Effector memory CD4-positive, alpha-beta T cell (primary cell): ENCODE data around the gene HSPA2.

ENCODE experiments used
- DNase-seq, 3 donors: peaks; one replicate each; pipeline ENCODE4 v3.0.0-alpha.2; 2020
- H3K27ac ChIP-seq: 2 replicates; pipeline ENCODE4 v1.7.0; 2013; ENCODE audit warnings: mild to moderate bottlenecking, low read length, moderate library complexity; ENCODE audit not compliant: insufficient read depth, poor library complexity, severe bottlenecking
- H3K27me3 ChIP-seq: replicated peaks from 2 replicates; pipeline ENCODE4 v1.7.0; 2013; ENCODE audit warnings: mild to moderate bottlenecking, low read length; ENCODE audit not compliant: insufficient read depth, control insufficient read depth, poor library complexity, severe bottlenecking
- H3K36me3 ChIP-seq: 2 replicates; pipeline ENCODE4 v1.7.0; 2013; ENCODE audit warnings: mild to moderate bottlenecking, low read length, moderate library complexity; ENCODE audit not compliant: control insufficient read depth, insufficient read depth
- H3K4me1 ChIP-seq: 2 replicates; pipeline ENCODE4 v1.7.0; 2013; ENCODE audit warnings: low read length, mild to moderate bottlenecking; ENCODE audit not compliant: control insufficient read depth, insufficient read depth, poor library complexity, severe bottlenecking
- H3K4me3 ChIP-seq: 2 replicates; pipeline ENCODE4 v1.7.0; 2013; ENCODE audit warnings: low read length, low read depth, mild to moderate bottlenecking; ENCODE audit not compliant: insufficient read depth, poor library complexity, severe bottlenecking
- H3K9me3 ChIP-seq: 2 replicates; pipeline ENCODE4 v1.7.0; 2013; ENCODE audit warnings: mild to moderate bottlenecking, low read length, moderate library complexity; ENCODE audit not compliant: control insufficient read depth

HSPA2 gene

DNA sequence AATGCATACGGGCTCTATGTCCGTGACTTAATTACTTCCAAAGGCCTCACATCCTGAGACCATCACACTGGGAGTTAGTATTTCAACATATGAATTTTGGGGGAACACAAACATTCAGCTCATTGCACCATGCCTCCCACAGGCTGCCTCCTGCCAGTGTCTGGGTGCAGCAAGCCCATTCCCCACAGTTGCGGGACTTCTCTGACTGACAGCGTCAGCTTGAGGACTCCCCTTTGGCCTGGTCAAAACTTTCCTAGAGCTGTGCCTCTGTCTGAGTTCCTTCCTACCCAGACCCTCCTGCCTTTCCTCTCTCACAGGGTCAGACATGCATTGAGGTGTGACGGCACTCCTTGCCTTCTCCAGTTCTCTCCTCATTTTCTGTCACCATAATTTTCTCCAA is 36.7 kb downstream of the HSPA2 start:
- no peak overlapping the region for H3K4me3 ChIP-seq

DNA sequence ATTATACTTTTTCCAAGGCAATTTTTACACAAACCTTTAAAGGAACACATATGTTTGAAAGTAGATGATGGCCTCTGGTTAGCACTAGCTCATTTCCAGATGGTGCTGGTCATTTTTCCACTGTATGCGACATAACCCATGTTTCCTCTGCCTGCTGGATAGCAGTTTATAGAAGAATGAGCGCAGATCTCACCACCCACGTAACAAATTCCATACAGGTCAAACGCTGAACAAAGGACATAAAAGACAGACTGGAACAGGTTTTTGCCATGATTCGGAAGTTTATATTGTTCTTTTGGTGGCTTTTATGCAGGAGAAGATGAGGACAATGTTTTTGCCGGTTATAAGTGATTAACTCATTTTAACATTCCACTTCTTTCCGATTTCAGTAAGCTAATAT is 39.9 kb downstream of the HSPA2 start:
- Histone ChIP-seq H3K4me3 (no peak overlapping the region), H3K27me3 (no peaks in the 10 kb centered on the region), H3K4me1 (no peaks in the 10 kb centered on the region), H3K27ac (no peak overlapping the region), H3K36me3 (no peaks in the 10 kb centered on the region), H3K9me3 (no peaks in the 10 kb centered on the region)
- DNase-seq, result no peak

More for the DNA sequence above, 36.7 kb downstream of the HSPA2 start:
- Histone ChIP-seq H3K4me1 (no peaks in the 10 kb centered on the region), H3K27ac (no peak overlapping the region), H3K36me3 (no peaks in the 10 kb centered on the region), H3K27me3 (no peaks in the 10 kb centered on the region), H3K9me3 (no peaks in the 10 kb centered on the region)
- DNase-seq, result no peak

DNA sequence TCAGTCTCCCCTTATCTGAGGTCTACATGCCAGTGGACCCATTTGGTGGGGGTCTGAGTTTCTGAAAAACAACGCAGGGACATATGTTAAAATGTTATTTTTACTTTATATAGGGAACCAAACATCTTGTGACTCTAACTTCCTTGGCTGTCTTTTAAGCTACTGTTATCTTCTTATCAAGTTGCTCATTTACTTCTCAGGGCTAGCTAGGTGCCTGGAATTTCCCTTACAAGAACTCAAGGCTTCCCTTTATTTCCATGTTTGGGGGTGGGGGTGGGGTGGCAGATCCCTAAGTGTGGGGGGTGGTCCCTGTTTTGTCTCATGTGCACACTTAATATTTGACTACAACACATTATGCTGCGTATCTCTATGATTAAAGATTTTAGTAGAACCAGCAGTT is 40.8 kb downstream of the HSPA2 start:
- DNase-seq, result no peak
- Histone ChIP-seq H3K27me3 (no peaks in the 10 kb centered on the region), H3K36me3 (no peaks in the 10 kb centered on the region), H3K27ac (no peak overlapping the region), H3K9me3 (no peaks in the 10 kb centered on the region), H3K4me1 (no peaks in the 10 kb centered on the region), H3K4me3 (no peak overlapping the region)

DNA sequence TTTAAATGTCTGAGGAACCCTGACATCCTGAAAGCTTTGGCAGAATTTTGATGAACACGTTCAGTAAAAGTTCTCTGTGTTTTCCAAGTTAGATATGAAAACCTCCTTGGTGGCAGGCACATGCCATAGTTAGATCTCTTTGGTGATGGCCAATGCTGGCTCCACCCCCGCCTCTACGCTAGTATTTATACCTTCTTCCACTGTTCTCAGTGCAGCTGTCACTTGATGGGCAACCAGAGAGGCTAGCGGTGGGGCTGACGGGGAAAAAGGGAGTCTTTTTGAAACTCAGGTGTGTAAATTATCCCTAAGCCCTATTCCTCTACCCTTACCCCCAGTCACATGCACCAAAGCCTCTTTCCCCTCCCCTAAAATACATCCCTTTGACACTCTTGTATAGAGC is 41.3 kb downstream of the HSPA2 start:
- H3K4me3 ChIP-seq, result no peak overlapping the region
- no peak overlapping the region for H3K27ac ChIP-seq
- no peaks in the 10 kb centered on the region for H3K9me3 ChIP-seq
- H3K27me3 ChIP-seq, result no peaks in the 10 kb centered on the region
- H3K4me1 ChIP-seq, result no peaks in the 10 kb centered on the region
- no peak for DNase-seq
- no peaks in the 10 kb centered on the region for H3K36me3 ChIP-seq

GRCh38 chr14:64584190-64584589 is 43.6 kb downstream of the HSPA2 start:
- no peaks in the 10 kb centered on the region for H3K27me3 ChIP-seq
- no peak for DNase-seq
- no peaks in the 10 kb centered on the region for H3K36me3 ChIP-seq
- no peak overlapping the region for H3K27ac ChIP-seq
- no peaks in the 10 kb centered on the region for H3K9me3 ChIP-seq
- H3K4me1 ChIP-seq, result no peaks in the 10 kb centered on the region
- no peak overlapping the region for H3K4me3 ChIP-seq

GRCh38 chr14:64591809-64592208 is 51.3 kb downstream of the HSPA2 start:
- Histone ChIP-seq H3K9me3 (no peaks in the 10 kb centered on the region), H3K27me3 (no peaks in the 10 kb centered on the region), H3K36me3 (no peaks in the 10 kb centered on the region), H3K4me1 (no peaks in the 10 kb centered on the region), H3K4me3 (no peak overlapping the region), H3K27ac (no peak overlapping the region)
- no peak for DNase-seq
